ENCODE data around the gene ASL.
A peak's percentile ranks its signal among the peaks of the same experiment; 100 is the strongest.
"Not testable (repeated sequence)": the region's sequence is repeated elsewhere in the genome, so short reads cannot be mapped to it uniquely, and the experiment has no call there.

The ASL gene

DNA sequence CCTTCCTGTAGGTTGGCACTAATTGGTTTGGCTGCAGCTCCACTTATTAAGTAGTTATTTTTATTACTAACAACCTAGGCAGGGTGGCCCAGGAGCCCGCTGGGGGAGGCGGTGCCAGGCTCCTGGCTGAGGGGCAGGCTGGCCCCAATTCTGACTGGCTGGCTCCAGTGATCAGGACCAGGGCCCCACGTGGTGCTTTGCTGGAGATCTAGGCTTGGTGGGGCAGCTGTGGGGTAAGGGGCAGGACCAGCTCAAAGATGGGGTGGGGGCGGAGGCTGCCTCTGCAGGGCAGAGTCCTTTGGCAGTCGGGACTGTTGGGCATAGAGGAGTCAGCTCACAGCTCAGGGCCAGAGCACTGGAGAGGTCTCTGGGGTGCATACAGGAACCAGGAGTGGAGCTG lies 2.4 kb downstream of the ASL start:
- no peak for DNase-seq (ENCODE audit: low read depth)
- no peaks in the 10 kb centered on the region for H3K9me3 ChIP-seq (ENCODE audit: control insufficient read depth, low read length)
- no peaks in the 10 kb centered on the region for H3K27me3 ChIP-seq (replicated peaks; ENCODE audit: control insufficient read depth, insufficient read depth, low read length)
- H3K9ac ChIP-seq (ENCODE audit: low read length), result no peak overlapping the region
- peaks cover 12% of the 10 kb centered on the region for H3K4me1 ChIP-seq (ENCODE audit: control insufficient read depth, insufficient read depth, low read length)
- H3K36me3 ChIP-seq (ENCODE audit: control insufficient read depth, insufficient read depth, low read length, severe bottlenecking), result peaks cover 6% of the 10 kb centered on the region
- H3K4me3 ChIP-seq (ENCODE audit: low read length), result no peak overlapping the region

DNA sequence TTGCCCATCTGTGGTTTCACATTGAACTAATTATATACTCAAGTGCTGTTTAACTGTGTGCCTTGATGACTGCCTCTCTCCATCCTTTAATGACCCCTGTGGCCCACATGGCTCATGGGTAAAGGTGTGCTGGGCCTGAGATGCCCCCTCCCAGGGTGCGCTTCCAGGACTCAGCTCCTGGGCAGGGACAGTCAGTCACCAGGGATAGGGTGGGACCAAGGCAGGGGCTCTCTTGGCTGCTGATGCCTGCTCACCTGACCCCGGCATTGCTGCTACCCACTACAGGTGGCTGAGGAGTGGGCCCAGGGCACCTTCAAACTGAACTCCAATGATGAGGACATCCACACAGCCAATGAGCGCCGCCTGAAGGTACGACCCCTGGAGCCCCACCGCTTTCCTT lies 6.5 kb downstream of the ASL start:
- no peak overlapping the region for H3K9ac ChIP-seq (ENCODE audit: low read length)
- no peak overlapping the region for H3K4me3 ChIP-seq (ENCODE audit: low read length)
- DNase-seq (ENCODE audit: low read depth), result no peak
- no peaks in the 10 kb centered on the region for H3K27me3 ChIP-seq (replicated peaks; ENCODE audit: control insufficient read depth, insufficient read depth, low read length)
- no peaks in the 10 kb centered on the region for H3K9me3 ChIP-seq (ENCODE audit: control insufficient read depth, low read length)
- peaks cover 23% of the 10 kb centered on the region for H3K36me3 ChIP-seq (ENCODE audit: control insufficient read depth, insufficient read depth, low read length, severe bottlenecking)
- H3K4me1 ChIP-seq (ENCODE audit: control insufficient read depth, insufficient read depth, low read length), result peaks cover 2% of the 10 kb centered on the region

DNA sequence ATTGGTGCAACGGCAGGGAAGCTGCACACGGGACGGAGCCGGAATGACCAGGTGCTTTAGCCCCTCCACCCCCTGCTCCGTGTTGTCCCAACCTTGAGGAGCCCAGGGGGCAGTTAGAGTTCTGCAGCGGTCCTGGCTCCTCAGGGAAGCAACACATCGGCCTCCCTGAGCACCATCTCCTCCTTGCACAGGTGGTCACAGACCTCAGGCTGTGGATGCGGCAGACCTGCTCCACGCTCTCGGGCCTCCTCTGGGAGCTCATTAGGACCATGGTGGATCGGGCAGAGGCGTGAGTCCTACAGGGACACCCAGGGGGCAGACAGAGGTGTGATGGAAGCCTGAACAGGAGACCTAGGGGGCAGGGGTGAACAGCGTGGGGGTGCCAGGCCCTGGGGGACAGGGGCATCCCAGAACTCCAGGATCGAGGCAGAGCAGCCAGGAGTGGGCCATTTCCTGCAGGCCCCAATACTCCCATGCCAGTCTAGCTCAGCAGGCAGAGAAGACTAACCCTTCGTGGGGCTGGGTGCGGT lies 7.3 kb downstream of the ASL start:
- H3K36me3 ChIP-seq (ENCODE audit: control insufficient read depth, insufficient read depth, low read length, severe bottlenecking), result peaks cover 27% of the 10 kb centered on the region
- no peaks in the 10 kb centered on the region for H3K27me3 ChIP-seq (replicated peaks; ENCODE audit: control insufficient read depth, insufficient read depth, low read length)
- DNase-seq (ENCODE audit: low read depth), result no peak
- no peak overlapping the region for H3K4me3 ChIP-seq (ENCODE audit: low read length)
- H3K4me1 ChIP-seq (ENCODE audit: control insufficient read depth, insufficient read depth, low read length), result no peaks in the 10 kb centered on the region
- H3K9ac ChIP-seq (ENCODE audit: low read length), result no peak overlapping the region
- H3K9me3 ChIP-seq (ENCODE audit: control insufficient read depth, low read length), result no peaks in the 10 kb centered on the region

DNA sequence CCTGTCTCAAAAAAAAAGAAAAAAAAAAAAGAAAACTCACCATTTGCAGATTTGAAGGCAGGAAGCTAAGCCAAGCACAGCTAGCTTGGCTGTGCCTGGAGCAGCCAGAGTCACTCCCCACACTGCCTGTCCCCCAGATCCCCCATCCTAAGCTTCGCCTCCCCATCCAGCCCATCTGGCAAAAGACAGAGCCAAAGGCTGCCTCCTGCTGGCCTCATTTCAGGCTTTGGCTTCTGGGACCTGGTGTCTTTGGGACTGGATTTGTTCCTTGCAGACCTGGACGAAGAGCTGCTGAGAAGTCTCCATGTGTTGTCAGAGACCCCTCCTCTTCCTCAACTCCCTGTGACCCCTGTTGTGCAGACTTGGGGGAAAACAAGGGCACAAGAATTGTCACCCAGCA lies 8.1 kb downstream of the ASL start:
- Histone ChIP-seq H3K9ac (ENCODE audit: low read length) (no peak overlapping the region), H3K9me3 (ENCODE audit: control insufficient read depth, low read length) (no peaks in the 10 kb centered on the region), H3K27me3 (replicated peaks; ENCODE audit: control insufficient read depth, insufficient read depth, low read length) (no peaks in the 10 kb centered on the region), H3K4me3 (ENCODE audit: low read length) (no peak overlapping the region), H3K4me1 (ENCODE audit: control insufficient read depth, insufficient read depth, low read length) (no peaks in the 10 kb centered on the region), H3K36me3 (ENCODE audit: control insufficient read depth, insufficient read depth, low read length, severe bottlenecking) (peaks cover 27% of the 10 kb centered on the region)
- no peak for DNase-seq (ENCODE audit: low read depth)

DNA sequence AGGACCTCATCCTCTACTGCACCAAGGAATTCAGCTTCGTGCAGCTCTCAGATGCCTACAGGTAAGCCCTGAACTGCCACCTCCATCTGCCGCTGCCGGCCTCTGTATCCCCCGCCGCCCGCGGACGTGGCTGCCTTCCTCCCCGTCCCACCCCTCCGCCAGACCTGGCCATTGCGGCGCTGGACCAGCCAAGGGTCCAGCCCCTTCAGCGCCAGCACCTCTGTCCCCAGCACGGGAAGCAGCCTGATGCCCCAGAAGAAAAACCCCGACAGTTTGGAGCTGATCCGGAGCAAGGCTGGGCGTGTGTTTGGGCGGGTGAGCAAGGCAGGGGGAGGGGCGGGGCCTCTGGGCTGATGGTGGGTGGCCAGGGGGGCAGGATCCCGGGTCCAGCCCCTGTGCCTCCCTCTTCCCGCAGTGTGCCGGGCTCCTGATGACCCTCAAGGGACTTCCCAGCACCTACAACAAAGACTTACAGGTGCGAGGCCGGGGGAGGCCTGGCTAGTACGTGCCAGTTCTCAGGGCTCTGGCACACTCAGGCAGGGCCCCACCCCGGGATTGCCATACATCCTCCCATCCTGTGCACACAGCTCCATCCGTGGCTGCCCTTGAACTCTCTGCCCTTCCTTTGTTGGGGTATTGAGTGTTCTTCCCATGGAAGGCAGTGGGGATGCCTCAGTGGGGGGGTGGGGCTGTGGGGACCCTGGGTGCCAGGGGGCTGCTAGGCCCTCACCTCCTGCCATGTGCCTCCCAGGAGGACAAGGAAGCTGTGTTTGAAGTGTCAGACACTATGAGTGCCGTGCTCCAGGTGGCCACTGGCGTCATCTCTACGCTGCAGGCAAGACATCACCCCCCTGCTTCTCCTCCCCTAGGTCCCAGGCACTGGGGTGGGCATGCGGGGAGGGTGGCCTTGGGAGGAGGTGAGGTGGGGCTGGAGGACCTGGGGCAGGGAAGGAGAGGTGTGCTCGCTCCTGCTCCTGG lies 13.5 kb downstream of the ASL start:
- no peak for DNase-seq (ENCODE audit: low read depth)
- no peaks in the 10 kb centered on the region for H3K9me3 ChIP-seq (ENCODE audit: control insufficient read depth, low read length)
- no peaks in the 10 kb centered on the region for H3K27me3 ChIP-seq (replicated peaks; ENCODE audit: control insufficient read depth, insufficient read depth, low read length)
- peaks cover 31% of the 10 kb centered on the region for H3K36me3 ChIP-seq (ENCODE audit: control insufficient read depth, insufficient read depth, low read length, severe bottlenecking)
- H3K9ac ChIP-seq (ENCODE audit: low read length), result no peak overlapping the region
- H3K4me1 ChIP-seq (ENCODE audit: control insufficient read depth, insufficient read depth, low read length), result no peaks in the 10 kb centered on the region
- no peak overlapping the region for H3K4me3 ChIP-seq (ENCODE audit: low read length)

DNA sequence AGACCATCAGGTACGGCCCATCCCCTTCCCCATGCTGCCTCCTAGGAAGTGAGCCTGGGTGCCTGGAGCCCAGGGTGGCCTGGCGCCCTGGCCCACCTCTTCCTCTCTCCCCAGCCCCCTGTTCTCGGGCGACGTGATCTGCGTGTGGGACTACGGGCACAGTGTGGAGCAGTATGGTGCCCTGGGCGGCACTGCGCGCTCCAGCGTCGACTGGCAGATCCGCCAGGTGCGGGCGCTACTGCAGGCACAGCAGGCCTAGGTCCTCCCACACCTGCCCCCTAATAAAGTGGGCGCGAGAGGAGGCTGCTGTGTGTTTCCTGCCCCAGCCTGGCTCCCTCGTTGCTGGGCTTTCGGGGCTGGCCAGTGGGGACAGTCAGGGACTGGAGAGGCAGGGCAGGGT lies 17.0 kb downstream of the ASL start:
- H3K9me3 ChIP-seq (ENCODE audit: control insufficient read depth, low read length), result no peaks in the 10 kb centered on the region

DNA sequence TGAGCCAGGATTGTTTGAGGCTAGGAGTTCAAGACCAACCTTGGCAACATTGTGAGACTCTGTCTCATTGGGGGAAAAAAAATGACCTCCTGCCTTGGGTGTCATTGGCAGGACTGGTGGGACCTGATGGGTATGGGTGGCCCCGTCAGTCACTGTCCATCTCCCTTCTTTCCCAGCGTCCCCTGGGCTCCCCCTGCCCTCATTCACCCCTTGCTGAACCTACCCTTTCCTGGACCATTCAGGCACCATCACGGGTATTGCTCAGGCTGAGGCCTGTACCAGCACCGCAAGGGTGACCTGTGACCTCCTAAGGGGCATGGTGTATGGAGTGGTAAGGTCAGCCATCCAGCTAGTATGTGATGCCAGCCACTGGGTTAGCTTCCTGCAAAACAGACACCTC lies 19.4 kb downstream of the ASL start:
- H3K4me3 ChIP-seq (ENCODE audit: low read length), result no peak overlapping the region
- no peaks in the 10 kb centered on the region for H3K9me3 ChIP-seq (ENCODE audit: control insufficient read depth, low read length)
- H3K27me3 ChIP-seq (replicated peaks; ENCODE audit: control insufficient read depth, insufficient read depth, low read length), result no peaks in the 10 kb centered on the region
- peaks cover 5% of the 10 kb centered on the region for H3K4me1 ChIP-seq (ENCODE audit: control insufficient read depth, insufficient read depth, low read length)
- no peak for DNase-seq (ENCODE audit: low read depth)
- H3K9ac ChIP-seq (ENCODE audit: low read length), result no peak overlapping the region
- H3K36me3 ChIP-seq (ENCODE audit: control insufficient read depth, insufficient read depth, low read length, severe bottlenecking), result peaks cover 12% of the 10 kb centered on the region

More for the DNA sequence above, 17.0 kb downstream of the ASL start:
- no peak for DNase-seq (ENCODE audit: low read depth)
- H3K4me3 ChIP-seq (ENCODE audit: low read length), result no peak overlapping the region
- no peak overlapping the region for H3K9ac ChIP-seq (ENCODE audit: low read length)
- H3K27me3 ChIP-seq (replicated peaks; ENCODE audit: control insufficient read depth, insufficient read depth, low read length), result no peaks in the 10 kb centered on the region
- H3K36me3 ChIP-seq (ENCODE audit: control insufficient read depth, insufficient read depth, low read length, severe bottlenecking), result peaks cover 12% of the 10 kb centered on the region
- H3K4me1 ChIP-seq (ENCODE audit: control insufficient read depth, insufficient read depth, low read length), result no peaks in the 10 kb centered on the region

DNA sequence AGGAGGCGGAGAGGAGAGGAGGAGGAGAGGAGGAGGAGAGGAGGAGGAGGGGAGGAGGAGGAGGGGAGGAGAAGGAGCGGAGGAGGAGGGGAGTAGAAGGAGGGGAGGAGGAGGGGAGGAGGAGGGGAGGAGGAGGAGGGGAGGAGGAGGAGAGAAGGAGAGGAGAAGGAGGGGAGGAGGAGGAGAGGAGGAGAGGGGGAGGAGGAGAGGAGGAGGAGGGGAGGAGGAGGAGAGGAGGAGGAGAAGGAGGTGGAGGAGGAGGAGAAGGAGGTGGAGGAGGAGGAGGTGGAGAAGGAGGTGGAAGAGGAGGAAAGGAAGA lies 23.6 kb downstream of the ASL start:
- H3K9ac ChIP-seq (ENCODE audit: low read length), result no peak overlapping the region
- H3K9me3 ChIP-seq (ENCODE audit: control insufficient read depth, low read length), result no peaks in the 10 kb centered on the region
- DNase-seq (ENCODE audit: low read depth), result no peak
- peaks cover 16% of the 10 kb centered on the region for H3K4me1 ChIP-seq (ENCODE audit: control insufficient read depth, insufficient read depth, low read length)
- H3K36me3 ChIP-seq (ENCODE audit: control insufficient read depth, insufficient read depth, low read length, severe bottlenecking), result no peaks in the 10 kb centered on the region
- no peak overlapping the region for H3K4me3 ChIP-seq (ENCODE audit: low read length)
- H3K27me3 ChIP-seq (replicated peaks; ENCODE audit: control insufficient read depth, insufficient read depth, low read length), result no peaks in the 10 kb centered on the region

DNA sequence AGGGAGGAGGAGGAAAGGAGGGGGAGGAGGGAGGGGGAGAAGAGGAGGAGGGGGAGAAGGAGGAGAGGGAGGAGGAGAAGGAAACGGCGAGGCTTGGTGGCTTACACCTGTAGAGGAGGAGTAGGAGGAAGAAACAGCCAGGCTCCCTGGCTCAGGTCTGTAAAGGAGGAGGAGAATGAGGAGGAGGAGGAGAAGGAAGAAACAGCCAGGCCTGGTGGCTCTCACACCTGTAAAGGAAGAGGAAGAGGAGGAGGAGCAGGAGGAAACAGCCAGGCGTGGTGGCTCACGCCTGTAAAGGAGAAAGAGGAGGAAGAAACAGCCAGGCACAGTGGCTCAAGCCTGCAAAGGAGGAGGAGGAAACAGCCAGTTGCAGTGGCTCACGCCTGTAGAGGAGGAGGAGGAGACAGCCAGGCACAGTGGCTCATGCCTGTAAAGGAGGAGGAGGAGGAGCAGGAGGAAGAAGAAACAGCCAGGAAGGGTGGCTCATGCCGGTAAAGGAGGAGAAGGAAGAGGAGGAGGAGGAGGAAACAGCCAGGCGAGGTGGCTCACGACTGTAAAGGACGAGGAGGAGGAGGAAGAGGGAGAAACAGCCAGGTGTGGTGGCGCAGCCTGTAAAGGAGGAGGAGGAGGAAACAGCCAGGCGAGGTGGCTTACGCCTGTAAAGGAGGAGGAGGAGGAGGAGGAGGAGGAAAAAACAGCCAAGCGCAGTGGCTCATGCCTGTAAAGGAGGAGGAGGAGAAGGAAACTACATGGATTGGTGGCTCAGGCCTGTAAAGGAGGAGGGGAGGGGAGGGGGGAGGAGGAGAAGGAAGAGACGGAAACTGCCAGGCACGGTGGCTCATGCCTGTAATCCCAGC lies 24.2 kb downstream of the ASL start:
- Histone ChIP-seq H3K4me3 (ENCODE audit: low read length) (peak overlapping the region; percentile 81), H3K36me3 (ENCODE audit: control insufficient read depth, insufficient read depth, low read length, severe bottlenecking) (no peaks in the 10 kb centered on the region), H3K27me3 (replicated peaks; ENCODE audit: control insufficient read depth, insufficient read depth, low read length) (no peaks in the 10 kb centered on the region), H3K9me3 (ENCODE audit: control insufficient read depth, low read length) (no peaks in the 10 kb centered on the region), H3K4me1 (ENCODE audit: control insufficient read depth, insufficient read depth, low read length) (peaks cover 16% of the 10 kb centered on the region), H3K9ac (ENCODE audit: low read length) (peak overlapping the region; percentile 85)
- DNase-seq (ENCODE audit: low read depth), result peak; percentile 83

DNA sequence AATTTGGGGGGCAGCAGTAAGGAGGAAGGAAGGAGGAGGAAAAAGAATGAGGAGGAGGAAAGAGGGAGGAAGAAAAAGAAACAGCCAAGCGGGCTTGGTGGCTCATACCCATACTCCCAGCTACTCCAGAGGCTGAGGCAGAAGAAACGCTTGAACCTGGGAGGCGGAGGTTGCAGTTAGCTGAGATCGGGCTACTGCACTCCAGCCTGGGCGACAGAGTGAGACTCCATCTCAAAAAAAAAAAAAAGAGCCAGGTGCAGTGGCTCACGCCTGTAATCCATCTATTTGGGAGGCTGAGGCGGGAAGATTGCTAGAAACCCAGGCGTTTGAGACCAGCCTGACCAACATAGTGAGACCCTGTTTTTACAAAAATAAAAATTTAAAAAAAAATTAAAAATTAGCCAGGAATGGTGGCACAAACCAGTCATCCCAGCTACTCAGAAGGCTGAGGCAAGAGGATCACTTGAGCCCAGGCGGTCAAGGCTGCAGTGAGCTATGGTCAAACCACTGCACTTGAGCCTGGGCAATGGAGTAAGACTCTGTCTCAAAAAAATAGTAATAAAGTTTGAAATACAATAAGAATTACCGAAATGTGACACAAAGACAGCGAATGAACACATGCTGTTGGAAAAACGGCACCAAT lies 24.9 kb downstream of the ASL start:
- Histone ChIP-seq H3K4me1 (ENCODE audit: control insufficient read depth, insufficient read depth, low read length) (peaks cover 16% of the 10 kb centered on the region), H3K36me3 (ENCODE audit: control insufficient read depth, insufficient read depth, low read length, severe bottlenecking) (no peaks in the 10 kb centered on the region), H3K27me3 (replicated peaks; ENCODE audit: control insufficient read depth, insufficient read depth, low read length) (no peaks in the 10 kb centered on the region), H3K4me3 (ENCODE audit: low read length) (peak overlapping the region; percentile 81), H3K9ac (ENCODE audit: low read length) (peak overlapping the region; percentile 85), H3K9me3 (ENCODE audit: control insufficient read depth, low read length) (no peaks in the 10 kb centered on the region)
- no peak for DNase-seq (ENCODE audit: low read depth)

DNA sequence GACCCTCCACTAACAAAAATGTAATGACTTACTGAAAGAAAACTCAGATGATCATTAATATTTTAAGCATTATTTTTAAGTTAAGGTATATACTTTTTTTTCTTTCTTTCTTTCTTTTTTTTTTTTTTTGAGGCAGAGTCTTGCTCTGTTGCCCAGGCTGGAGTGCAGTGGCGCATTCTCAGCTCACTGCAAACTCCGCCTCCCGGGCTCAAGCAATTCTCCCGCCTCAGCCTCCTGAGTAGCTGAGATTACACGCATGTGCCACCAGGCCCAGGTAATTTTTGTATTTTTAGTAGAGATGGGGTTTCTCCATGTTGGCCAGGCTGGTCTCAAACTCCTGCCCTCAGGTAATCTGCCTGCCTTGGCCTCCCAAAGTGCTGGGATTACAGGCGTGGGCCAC lies 26.5 kb downstream of the ASL start:
- peaks cover 23% of the 10 kb centered on the region for H3K4me1 ChIP-seq (ENCODE audit: control insufficient read depth, insufficient read depth, low read length)
- not testable (repeated sequence) for H3K9ac ChIP-seq (ENCODE audit: low read length); DNase-seq (ENCODE audit: low read depth)

More for the DNA sequence above, 26.5 kb downstream of the ASL start:
- H3K36me3 ChIP-seq (ENCODE audit: control insufficient read depth, insufficient read depth, low read length, severe bottlenecking); H3K27me3 ChIP-seq (replicated peaks; ENCODE audit: control insufficient read depth, insufficient read depth, low read length); H3K4me3 ChIP-seq (ENCODE audit: low read length); H3K9me3 ChIP-seq (ENCODE audit: control insufficient read depth, low read length): not testable (repeated sequence)
